H9 (cell line): ENCODE results near the gene ZNF236. TPM values are rescaled to one million over a fixed set of nuclear protein-coding genes. Genes with fewer than 3 reads are reported as not detected.

Source experiments
- DNase-seq: peaks from one replicate; pipeline ENCODE4 v3.0.0-alpha.2; 2017
- H2AFZ ChIP-seq: one replicate; pipeline ENCODE4 v1.6.1; 2013; ENCODE audit warnings: mild to moderate bottlenecking, low read length, control low read depth, moderate library complexity
- H2AK5ac ChIP-seq: 2 replicates; pipeline ENCODE4 v1.6.1; 2013; ENCODE audit warnings: low read length, control low read depth, mixed read lengths; ENCODE audit not compliant: insufficient read length
- H2BK120ac ChIP-seq: one replicate; pipeline ENCODE4 v1.6.1; 2013; ENCODE audit warnings: low read depth, mild to moderate bottlenecking, low read length, control low read depth, inconsistent platforms; ENCODE audit not compliant: poor library complexity, severe bottlenecking
- H2BK12ac ChIP-seq: 2 replicates; pipeline ENCODE4 v1.6.1; 2013; ENCODE audit warnings: low read length, control low read depth, mixed read lengths, low read depth; ENCODE audit not compliant: insufficient read length
- H2BK15ac ChIP-seq: 2 replicates; pipeline ENCODE4 v1.6.1; 2013; ENCODE audit warnings: low read depth, low read length, control low read depth
- H2BK20ac ChIP-seq: one replicate; pipeline ENCODE4 v1.6.1; 2013; ENCODE audit warnings: low read depth, mild to moderate bottlenecking, low read length, control low read depth, inconsistent platforms; ENCODE audit not compliant: poor library complexity, severe bottlenecking
- H2BK5ac ChIP-seq: 2 replicates; pipeline ENCODE4 v1.6.1; 2013; ENCODE audit warnings: low read length, control low read depth, mixed read lengths; ENCODE audit not compliant: insufficient read length
- H3K14ac ChIP-seq: 2 replicates; pipeline ENCODE4 v1.6.1; 2013; ENCODE audit warnings: low read length, control low read depth; ENCODE audit not compliant: insufficient read depth
- H3K18ac ChIP-seq: 2 replicates; pipeline ENCODE4 v1.6.1; 2013; ENCODE audit warnings: low read depth, mild to moderate bottlenecking, mixed read lengths, low read length, control low read depth; ENCODE audit not compliant: insufficient read length
- H3K23ac ChIP-seq: 2 replicates; pipeline ENCODE4 v1.6.1; 2013; ENCODE audit warnings: low read length, control low read depth, mixed read lengths, low read depth; ENCODE audit not compliant: insufficient read length
- H3K23me2 ChIP-seq: 2 replicates; pipeline ENCODE4 v1.6.1; 2013; ENCODE audit warnings: low read depth, mild to moderate bottlenecking, mixed read lengths, low read length, control low read depth; ENCODE audit not compliant: insufficient read length, poor library complexity, severe bottlenecking
- H3K27ac ChIP-seq: 2 replicates; pipeline ENCODE4 v1.5.1; 2013; ENCODE audit warnings: low read length, control low read depth, mixed read lengths, low read depth; ENCODE audit not compliant: insufficient read length
- H3K27me3 ChIP-seq: 2 replicates; pipeline ENCODE4 v1.6.1; 2013; ENCODE audit warnings: low read length, control low read depth, inconsistent platforms; ENCODE audit not compliant: insufficient read depth
- H3K4ac ChIP-seq: 2 replicates; pipeline ENCODE4 v1.6.1; 2013; ENCODE audit warnings: low read depth, mild to moderate bottlenecking, control low read depth, inconsistent platforms, low read length, moderate library complexity
- H3K4me1 ChIP-seq: 2 replicates; pipeline ENCODE4 v1.6.1; 2013; ENCODE audit warnings: low read length, control low read depth, inconsistent platforms; ENCODE audit not compliant: insufficient read depth
- H3K4me2 ChIP-seq: 2 replicates; pipeline ENCODE4 v1.6.1; 2013; ENCODE audit warnings: low read length, control low read depth, mixed read lengths; ENCODE audit not compliant: insufficient read length, insufficient read depth
- H3K56ac ChIP-seq: 2 replicates; pipeline ENCODE4 v1.6.1; 2013; ENCODE audit warnings: low read depth, mild to moderate bottlenecking, mixed read lengths, low read length, control low read depth; ENCODE audit not compliant: insufficient read length
- H3K79me1 ChIP-seq: 2 replicates; pipeline ENCODE4 v1.6.1; 2013; ENCODE audit warnings: low read depth, mild to moderate bottlenecking, moderate library complexity, low read length, control low read depth, inconsistent platforms; ENCODE audit not compliant: insufficient read depth, poor library complexity, severe bottlenecking
- H3K79me2 ChIP-seq: 2 replicates; pipeline ENCODE4 v1.6.1; 2013; ENCODE audit warnings: low read length, control low read depth, inconsistent platforms; ENCODE audit not compliant: insufficient read depth
- H3K9ac ChIP-seq: 2 replicates; pipeline ENCODE4 v1.6.1; 2013; ENCODE audit warnings: low read length, control low read depth, mixed read lengths; ENCODE audit not compliant: insufficient read length; ENCODE audit errors: extremely low read depth
- H3K9me3 ChIP-seq: one replicate; pipeline ENCODE4 v1.6.1; 2013; ENCODE audit warnings: low read depth, low read length, inconsistent platforms; ENCODE audit not compliant: control insufficient read depth
- H3T11ph ChIP-seq: one replicate; pipeline ENCODE4 v1.6.1; 2013; ENCODE audit warnings: mild to moderate bottlenecking, low read length, control low read depth, inconsistent platforms
- H4K20me1 ChIP-seq: one replicate; pipeline ENCODE4 v1.6.1; 2013; ENCODE audit not compliant: control insufficient read depth, insufficient read length, insufficient read depth
- H4K5ac ChIP-seq: 2 replicates; pipeline ENCODE4 v1.6.1; 2013; ENCODE audit warnings: low read depth, mild to moderate bottlenecking, mixed read lengths, low read length, control low read depth; ENCODE audit not compliant: insufficient read length
- H4K8ac ChIP-seq: replicated peaks from 2 replicates; pipeline ENCODE4 v1.6.1; 2013; ENCODE audit warnings: low read length, control low read depth, mixed read lengths, low read depth; ENCODE audit not compliant: insufficient read length
- H4K91ac ChIP-seq: 2 replicates; pipeline ENCODE4 v1.6.1; 2013; ENCODE audit warnings: low read depth, mild to moderate bottlenecking, moderate library complexity, mixed read lengths, low read length, control low read depth; ENCODE audit not compliant: insufficient read length
- H3K27ac Mint-ChIP-seq, 3 experiments: 2 replicates in 2 of 3; 3 replicates in 1 of 3; pipeline ENCODE4 v1.8.0; 2020 to 2021; ENCODE audit warnings: mixed read lengths in 3 of 3, mild to moderate bottlenecking in 1 of 3, moderate library complexity in 1 of 3
- H3K27me3 Mint-ChIP-seq: 2 replicates; pipeline ENCODE4 v1.8.0; 2021; ENCODE audit warnings: low read depth, mild to moderate bottlenecking, moderate library complexity, mixed read lengths
- H3K36me3 Mint-ChIP-seq, 3 experiments: 2 replicates in 2 of 3; 3 replicates in 1 of 3; pipeline ENCODE4 v1.8.0; 2020 to 2021; ENCODE audit warnings: low read depth in 3 of 3, mixed read lengths in 3 of 3; ENCODE audit not compliant: insufficient read depth in 1 of 3
- H3K4me1 Mint-ChIP-seq, 2 experiments: 2 replicates each; pipeline ENCODE4 v1.8.0; 2020; ENCODE audit warnings: mixed read lengths in 2 of 2
- H3K4me3 Mint-ChIP-seq, 2 experiments: 2 replicates in 1 of 2; 3 replicates in 1 of 2; pipeline ENCODE4 v1.8.0; 2020 to 2021; ENCODE audit warnings: mild to moderate bottlenecking in 2 of 2, mixed read lengths in 2 of 2, moderate library complexity in 1 of 2
- H3K9me3 Mint-ChIP-seq, 2 experiments: 2 replicates in 1 of 2; 3 replicates in 1 of 2; pipeline ENCODE4 v1.8.0; 2020; ENCODE audit warnings: mild to moderate bottlenecking in 2 of 2, mixed read lengths in 2 of 2, moderate library complexity in 1 of 2
- CTCF ChIP-seq: fragments of 200-600 bp; sonication (generic); conservative IDR thresholded peaks from 3 replicates; pipeline ENCODE4 v1.8.0; 2021; ENCODE audit warnings: antibody characterized with exemption, mild to moderate bottlenecking
- WGBS: extraction: QIAGEN DNeasy Blood & Tissue Kit; methylation state at CpG from one replicate; pipeline ENCODE4 v1.1.7; 2013; ENCODE audit warnings: missing lambda C conversion rate, low lambda C conversion rate, mixed read lengths; ENCODE audit not compliant: insufficient read length; ENCODE audit errors: extremely low coverage; 5-methylcytosine and 5-hydroxymethylcytosine counted together
- total RNA-seq: library from RNA; stranded (reverse); gene quantifications from 2 replicates; pipeline ENCODE4 v1.2.1, GENCODE V29; 2021

ZNF236 gene
- total RNA-seq, 1 experiment from 2014 or later, result 16.0 TPM

DNA sequence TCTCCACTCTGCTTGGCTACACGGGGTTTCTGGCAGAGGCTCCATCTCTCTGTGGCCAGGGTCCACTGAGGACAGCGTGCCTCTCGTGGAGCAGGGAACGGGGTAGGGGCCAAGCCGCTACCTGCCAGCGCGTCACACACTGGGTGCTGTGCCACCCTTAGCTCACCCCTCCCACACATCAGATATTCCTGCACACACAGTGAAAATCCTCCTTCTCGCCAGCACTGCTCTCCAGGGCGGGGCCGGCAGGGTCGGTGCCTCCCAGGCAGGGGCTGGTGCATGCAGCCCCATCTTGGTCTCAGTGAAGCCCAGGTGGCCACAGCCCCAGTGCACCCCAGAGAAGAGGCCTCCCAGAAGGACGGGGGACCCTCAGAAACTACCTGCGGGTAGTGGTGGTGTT lies 185.6 kb downstream of the ZNF236 start:
- Histone ChIP-seq H3K23me2 (no peaks in the 10 kb centered on the region), H3K79me1 (no peaks in the 10 kb centered on the region), H4K91ac (no peak overlapping the region), H2BK20ac (no peak overlapping the region), H3K4ac (no peak overlapping the region), H3K9ac (no peak overlapping the region), H2BK5ac (no peak overlapping the region), H2AK5ac (no peak overlapping the region), H3K14ac (0 out of 2 replicates have a peak overlapping the region, but pooled peaks have one; percentile 21), H3K9me3 (no peaks in the 10 kb centered on the region), H4K8ac (no peak overlapping the region), H4K20me1 (no peaks in the 10 kb centered on the region), H2AFZ (no peak overlapping the region), H3T11ph (no peak overlapping the region), H3K23ac (no peak overlapping the region), H3K4me1 (peaks cover 9% of the 10 kb centered on the region; the same call in 1 of the 2 replicates), H4K5ac (no peak overlapping the region), H2BK120ac (no peak overlapping the region), H3K27me3 (no peaks in the 10 kb centered on the region), H3K18ac (no peak overlapping the region), H3K79me2 (no peaks in the 10 kb centered on the region), H3K56ac (no peak overlapping the region), H3K27ac (no peak overlapping the region), H2BK12ac (no peak overlapping the region), H2BK15ac (no peak overlapping the region), H3K4me2 (no peak overlapping the region)
- Mint-ChIP-seq H3K27ac (no peak overlapping the region), H3K4me3 (no peak overlapping the region), H3K36me3 (no peaks in the 10 kb centered on the region), H3K4me1 (peaks cover 36 to 41% of the 10 kb centered on the region in 2 experiments), H3K27me3 (no peaks in the 10 kb centered on the region; the same call in 1 of the 2 replicates), H3K9me3 (no peaks in the 10 kb centered on the region)
- no peak for TF ChIP-seq CTCF
- DNase-seq, result no peak
- WGBS, result no CpG with 5 or more reads among the region's 13 CpGs
